Measurements from ENCODE around the gene HNF1B.

DNA sequence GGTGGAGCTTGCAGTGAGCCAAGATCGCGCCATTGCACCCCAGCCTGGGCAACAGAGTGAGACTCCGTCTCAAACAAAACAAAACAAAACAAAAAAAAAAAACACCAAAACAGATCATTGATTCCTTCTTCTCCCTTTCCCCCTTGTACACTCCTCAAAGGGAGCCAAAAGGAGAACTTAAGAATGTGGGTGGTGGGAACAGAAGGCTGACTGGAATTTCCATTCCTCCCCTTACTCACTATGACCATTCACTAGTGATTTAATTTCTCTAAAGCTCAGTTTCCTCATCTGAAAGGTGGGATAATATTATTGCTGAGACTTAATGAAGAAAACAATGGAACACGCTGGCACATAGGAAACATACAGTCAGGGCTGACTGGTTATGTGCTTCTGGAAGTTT is 17.1 kb upstream of the HNF1B start:
- TF ChIP-seq EZH2 (IDR thresholded peaks at IDR 0.05; ENCODE audit: low read length, unreplicated experiment) (no peak), EZH2phosphoT487 (IDR thresholded peaks at IDR 0.05; ENCODE audit: borderline replicate concordance, low read length) (no peak)
- TF ChIP-seq, protein P1, sequence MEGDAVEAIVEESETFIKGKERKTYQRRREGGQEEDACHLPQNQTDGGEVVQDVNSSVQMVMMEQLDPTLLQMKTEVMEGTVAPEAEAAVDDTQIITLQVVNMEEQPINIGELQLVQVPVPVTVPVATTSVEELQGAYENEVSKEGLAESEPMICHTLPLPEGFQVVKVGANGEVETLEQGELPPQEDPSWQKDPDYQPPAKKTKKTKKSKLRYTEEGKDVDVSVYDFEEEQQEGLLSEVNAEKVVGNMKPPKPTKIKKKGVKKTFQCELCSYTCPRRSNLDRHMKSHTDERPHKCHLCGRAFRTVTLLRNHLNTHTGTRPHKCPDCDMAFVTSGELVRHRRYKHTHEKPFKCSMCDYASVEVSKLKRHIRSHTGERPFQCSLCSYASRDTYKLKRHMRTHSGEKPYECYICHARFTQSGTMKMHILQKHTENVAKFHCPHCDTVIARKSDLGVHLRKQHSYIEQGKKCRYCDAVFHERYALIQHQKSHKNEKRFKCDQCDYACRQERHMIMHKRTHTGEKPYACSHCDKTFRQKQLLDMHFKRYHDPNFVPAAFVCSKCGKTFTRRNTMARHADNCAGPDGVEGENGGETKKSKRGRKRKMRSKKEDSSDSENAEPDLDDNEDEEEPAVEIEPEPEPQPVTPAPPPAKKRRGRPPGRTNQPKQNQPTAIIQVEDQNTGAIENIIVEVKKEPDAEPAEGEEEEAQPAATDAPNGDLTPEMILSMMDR (conservative IDR thresholded peaks at IDR 0.05; ENCODE audit: low read depth, low read length): no peak

All from PC-3 (cell line).